MM.1S (cell line): ENCODE data around the gene TRMT61A.

ENCODE experiments used
- DNase-seq: peaks from one replicate; pipeline ENCODE4 v3.0.0-alpha.2; 2015
- H2AFZ ChIP-seq: fragments of 300-600 bp; sonication (generic); 2 replicates; pipeline ENCODE4 v1.6.0; 2016; ENCODE audit warnings: antibody characterized with exemption, low read length
- H3F3A ChIP-seq: fragments of 300-600 bp; sonication (generic); 2 replicates; pipeline ENCODE4 v1.6.1; 2016; ENCODE audit warnings: mild to moderate bottlenecking, antibody characterized with exemption, low read length, moderate library complexity, mixed read lengths; ENCODE audit not compliant: insufficient read depth
- H3K27ac ChIP-seq: fragments of 300-600 bp; sonication (generic); 2 replicates; pipeline ENCODE4 v1.5.1; 2016; ENCODE audit warnings: mild to moderate bottlenecking, low read length
- H3K27me3 ChIP-seq: fragments of 300-600 bp; sonication (generic); replicated peaks from 2 replicates; pipeline ENCODE4 v1.6.0; 2016; ENCODE audit warnings: low read length; ENCODE audit not compliant: insufficient read depth
- H3K36me3 ChIP-seq: fragments of 300-600 bp; sonication (generic); replicated peaks from 2 replicates; pipeline ENCODE4 v1.6.1; 2016; ENCODE audit warnings: mild to moderate bottlenecking, low read length, mixed read lengths; ENCODE audit not compliant: insufficient read depth
- H3K4me1 ChIP-seq: fragments of 300-600 bp; sonication (generic); 2 replicates; pipeline ENCODE4 v1.6.1; 2016; ENCODE audit warnings: low read length, mixed read lengths
- H3K4me2 ChIP-seq: fragments of 300-600 bp; sonication (generic); 2 replicates; pipeline ENCODE4 v1.6.0; 2016; ENCODE audit warnings: low read depth, low read length
- H3K4me3 ChIP-seq: fragments of 300-600 bp; sonication (generic); 2 replicates; pipeline ENCODE4 v1.5.1; 2016; ENCODE audit warnings: low read length, mixed read lengths
- H3K79me2 ChIP-seq: fragments of 300-600 bp; sonication (generic); 2 replicates; pipeline ENCODE4 v1.6.1; 2016; ENCODE audit warnings: mixed run types, low read length, mixed read lengths
- H3K9ac ChIP-seq: fragments of 300-600 bp; sonication (generic); 2 replicates; pipeline ENCODE4 v1.6.1; 2016; ENCODE audit warnings: low read length, mixed read lengths
- H3K9me2 ChIP-seq: fragments of 300-600 bp; sonication (generic); replicated peaks from 2 replicates; pipeline ENCODE4 v1.6.1; 2016; ENCODE audit warnings: mild to moderate bottlenecking, low read length, mixed read lengths; ENCODE audit not compliant: insufficient read depth
- H3K9me3 ChIP-seq: fragments of 300-600 bp; sonication (generic); replicated peaks from 2 replicates; pipeline ENCODE4 v1.6.1; 2016; ENCODE audit warnings: mild to moderate bottlenecking, low read length, mixed read lengths; ENCODE audit not compliant: insufficient read depth
- H4K20me1 ChIP-seq: fragments of 300-600 bp; sonication (generic); 2 replicates; pipeline ENCODE4 v1.6.1; 2016; ENCODE audit warnings: mild to moderate bottlenecking, low read length, moderate library complexity, mixed read lengths; ENCODE audit not compliant: insufficient read depth
- EZH2 ChIP-seq: fragments of 300-600 bp; sonication (generic); optimal IDR thresholded peaks from 2 replicates; pipeline ENCODE3; 2017; ENCODE audit warnings: low read depth, mild to moderate bottlenecking, antibody characterized with exemption, low read length, mixed read lengths
- EZH2phosphoT487 ChIP-seq: fragments of 300-600 bp; sonication (generic); IDR thresholded peaks from 2 replicates; pipeline ENCODE4 v1.6.1; 2018; ENCODE audit warnings: antibody characterized with exemption, low read length
- TF ChIP-seq, protein P1 (sequence below): fragments of 300-600 bp; sonication (generic); IDR thresholded peaks from 2 replicates; pipeline ENCODE4 v1.5.1; 2016; ENCODE audit warnings: antibody characterized with exemption, low read length, mixed read lengths

Gene TRMT61A

GRCh38 chr14:103581206-103581605 is 52.2 kb downstream of the TRMT61A start:
- H3K36me3 ChIP-seq: no peaks in the 10 kb centered on the region
- no peak overlapping the region for H3K4me2 ChIP-seq
- H3K27me3 ChIP-seq: no peaks in the 10 kb centered on the region
- H2AFZ ChIP-seq: no peak overlapping the region
- H3K9ac ChIP-seq: no peak overlapping the region
- no peaks in the 10 kb centered on the region for H3K4me1 ChIP-seq
- TF ChIP-seq, protein P1, sequence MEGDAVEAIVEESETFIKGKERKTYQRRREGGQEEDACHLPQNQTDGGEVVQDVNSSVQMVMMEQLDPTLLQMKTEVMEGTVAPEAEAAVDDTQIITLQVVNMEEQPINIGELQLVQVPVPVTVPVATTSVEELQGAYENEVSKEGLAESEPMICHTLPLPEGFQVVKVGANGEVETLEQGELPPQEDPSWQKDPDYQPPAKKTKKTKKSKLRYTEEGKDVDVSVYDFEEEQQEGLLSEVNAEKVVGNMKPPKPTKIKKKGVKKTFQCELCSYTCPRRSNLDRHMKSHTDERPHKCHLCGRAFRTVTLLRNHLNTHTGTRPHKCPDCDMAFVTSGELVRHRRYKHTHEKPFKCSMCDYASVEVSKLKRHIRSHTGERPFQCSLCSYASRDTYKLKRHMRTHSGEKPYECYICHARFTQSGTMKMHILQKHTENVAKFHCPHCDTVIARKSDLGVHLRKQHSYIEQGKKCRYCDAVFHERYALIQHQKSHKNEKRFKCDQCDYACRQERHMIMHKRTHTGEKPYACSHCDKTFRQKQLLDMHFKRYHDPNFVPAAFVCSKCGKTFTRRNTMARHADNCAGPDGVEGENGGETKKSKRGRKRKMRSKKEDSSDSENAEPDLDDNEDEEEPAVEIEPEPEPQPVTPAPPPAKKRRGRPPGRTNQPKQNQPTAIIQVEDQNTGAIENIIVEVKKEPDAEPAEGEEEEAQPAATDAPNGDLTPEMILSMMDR: no peak
- TF ChIP-seq EZH2phosphoT487 (no peak), EZH2 (no peak)
- no peaks in the 10 kb centered on the region for H3K9me2 ChIP-seq
- no peaks in the 10 kb centered on the region for H3K9me3 ChIP-seq
- no peaks in the 10 kb centered on the region for H3K79me2 ChIP-seq
- H4K20me1 ChIP-seq: no peaks in the 10 kb centered on the region
- DNase-seq: no peak
- H3K27ac ChIP-seq: no peak overlapping the region
- H3F3A ChIP-seq: no peaks in the 10 kb centered on the region
- no peak overlapping the region for H3K4me3 ChIP-seq

GRCh38 chr14:103581954-103582703 is 53.1 kb downstream of the TRMT61A start:
- no peak for DNase-seq
- Histone ChIP-seq H3F3A (no peaks in the 10 kb centered on the region), H3K36me3 (no peaks in the 10 kb centered on the region), H3K4me3 (no peak overlapping the region), H3K9ac (no peak overlapping the region), H3K27me3 (no peaks in the 10 kb centered on the region), H3K27ac (no peak overlapping the region), H3K4me1 (no peaks in the 10 kb centered on the region), H2AFZ (no peak overlapping the region), H3K79me2 (no peaks in the 10 kb centered on the region), H3K9me3 (no peaks in the 10 kb centered on the region), H4K20me1 (no peaks in the 10 kb centered on the region), H3K4me2 (no peak overlapping the region), H3K9me2 (no peaks in the 10 kb centered on the region)
- no peak for TF ChIP-seq EZH2
- no peak for TF ChIP-seq EZH2phosphoT487
- TF ChIP-seq, protein P1: no peak

DNA sequence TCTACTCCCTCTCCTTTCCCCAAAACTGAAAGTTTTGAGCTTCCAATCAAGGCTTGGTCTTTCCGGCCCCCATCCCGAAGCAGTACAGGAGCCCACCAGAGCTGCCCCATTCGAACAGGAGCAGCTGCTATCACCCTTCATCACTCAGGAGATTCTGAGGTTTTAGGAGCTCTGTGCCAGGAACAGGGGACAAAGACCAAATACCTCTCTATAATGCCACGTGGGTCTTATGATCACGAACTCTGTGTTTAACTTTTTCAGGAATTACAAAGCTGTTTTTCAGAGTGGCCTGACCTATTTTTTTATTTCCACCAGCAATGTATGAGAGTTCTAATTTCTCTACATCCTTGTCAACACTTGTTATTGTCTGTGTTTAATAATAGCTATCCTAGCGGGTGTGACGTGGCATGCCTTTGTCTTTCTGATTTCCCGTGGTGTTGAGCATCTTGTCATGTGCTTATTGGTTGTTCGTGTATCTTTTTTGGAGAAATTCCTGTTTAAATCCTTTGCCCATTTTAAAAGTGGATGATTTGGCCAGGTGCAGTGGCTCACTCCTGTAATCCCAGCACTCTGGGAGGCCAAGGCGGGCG is 55.4 kb downstream of the TRMT61A start:
- TF ChIP-seq EZH2phosphoT487: no peak
- TF ChIP-seq, protein P1: no peak
- no peak for TF ChIP-seq EZH2

More for the DNA sequence above, 55.4 kb downstream of the TRMT61A start:
- no peaks in the 10 kb centered on the region for H4K20me1 ChIP-seq
- H3K9ac ChIP-seq: no peak overlapping the region
- H2AFZ ChIP-seq: no peak overlapping the region
- no peak overlapping the region for H3K27ac ChIP-seq
- no peaks in the 10 kb centered on the region for H3K9me2 ChIP-seq
- no peaks in the 10 kb centered on the region for H3K27me3 ChIP-seq
- no peak overlapping the region for H3K4me2 ChIP-seq
- H3K9me3 ChIP-seq: no peaks in the 10 kb centered on the region
- no peaks in the 10 kb centered on the region for H3F3A ChIP-seq
- DNase-seq: no peak
- no peak overlapping the region for H3K4me3 ChIP-seq
- no peaks in the 10 kb centered on the region for H3K79me2 ChIP-seq
- no peaks in the 10 kb centered on the region for H3K4me1 ChIP-seq
- H3K36me3 ChIP-seq: no peaks in the 10 kb centered on the region
